ENCODE measurements around the gene MASP2. TPM values are rescaled to one million over a fixed set of nuclear protein-coding genes. Genes with fewer than 3 reads are reported as not detected.

The MASP2 gene
- total and polyA plus RNA-seq, 10 of the 15 experiments (the other 5 are each of a cell fraction or from before 2014, with no cell fraction given): 0.04 to 0.21 (median 0.06) TPM; not detected in 7

DNA sequence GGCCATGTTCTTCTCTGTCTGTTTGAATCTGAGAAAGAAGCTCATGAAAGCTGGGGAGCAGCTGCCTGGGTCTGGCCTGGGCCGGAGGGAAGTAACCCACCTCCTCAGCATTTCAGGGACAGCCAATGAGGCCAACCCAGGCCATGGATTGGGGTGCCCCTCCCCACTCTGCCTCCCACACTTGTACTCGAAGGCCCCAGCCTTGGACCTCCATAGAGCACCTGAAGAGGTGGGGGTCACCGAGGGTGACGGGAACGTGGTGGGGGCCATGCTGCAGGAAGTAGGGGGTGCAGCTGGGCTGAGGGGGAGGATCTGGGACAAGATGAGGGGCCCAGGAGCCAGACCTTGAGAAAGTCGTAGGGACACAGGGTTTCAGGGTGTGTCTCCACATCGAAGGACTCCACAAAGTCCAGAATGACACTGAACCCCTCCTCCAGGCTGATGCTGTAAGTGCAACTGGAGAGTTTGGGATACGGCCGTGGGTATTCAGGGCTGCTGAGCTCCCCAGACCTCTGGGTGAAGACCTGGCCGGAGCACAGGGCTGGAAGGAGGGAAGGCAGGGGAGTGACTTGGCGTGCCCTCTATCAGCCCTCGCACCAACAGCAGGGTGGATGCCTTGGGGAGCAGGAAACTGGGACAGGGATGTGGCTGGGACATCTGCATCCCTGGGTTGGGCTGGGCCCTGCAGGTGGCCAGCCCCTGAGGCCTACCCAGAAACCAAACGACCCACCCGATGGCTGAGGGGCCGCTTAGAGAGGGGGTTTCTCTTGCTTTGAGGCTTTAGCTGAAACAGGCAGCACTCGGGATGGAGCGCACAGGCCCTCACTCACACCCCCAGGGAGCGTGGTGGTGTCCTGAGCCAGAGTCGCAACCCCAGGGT, 3.8 kb downstream of the MASP2 start:
- no peaks in the 10 kb centered on the region for H3K79me2 ChIP-seq (ENCODE audit: control insufficient read depth, insufficient read depth, low read length)
- no peak overlapping the region for H2AFZ ChIP-seq (ENCODE audit: control insufficient read depth, low read depth, low read length)
- H3K36me3 ChIP-seq (ENCODE audit: control insufficient read depth in 2 of 2, insufficient read depth in 2 of 2, low read length in 1 of 2): no peaks in the 10 kb centered on the region
- BruUV-seq (replicated peaks): no TSS peak
- H3K4me3 ChIP-seq: no peak overlapping the region
- ChIA-PET POLR2A (no interaction called here), RAD21 (ENCODE audit: unreplicated experiment) (no interaction called here), CTCF (interaction anchor here (1.2 kb wide), 1 partner anchor 600 kb away, joined by 3 read pairs; no protein-coding TSS in a partner anchor), SMC1A (ENCODE audit: uncharacterized antibody, unreplicated experiment) (no interaction called here)
- H3K4me1 ChIP-seq (ENCODE audit: control insufficient read depth, insufficient read depth, low read length): no peaks in the 10 kb centered on the region
- no peak overlapping the region for H3K9ac ChIP-seq (ENCODE audit: control insufficient read depth, insufficient read depth, low read length)
- DNase-seq (ENCODE audit: low read depth, low spot score): no peak
- 43% methylated on average over 18 of the region's 19 CpGs for WGBS (ENCODE audit: insufficient coverage, insufficient replicate concordance, low lambda C conversion rate, missing lambda C conversion rate)
- TF ChIP-seq NR2C1 (IDR thresholded peaks at IDR 0.05) (no peak), RAD21 (IDR thresholded peaks at IDR 0.05; ENCODE audit: insufficient read depth, low read depth, low read length) (no peak), RB1 (IDR thresholded peaks at IDR 0.05; ENCODE audit: borderline replicate concordance) (no peak), MTA3 (IDR thresholded peaks at IDR 0.05; ENCODE audit: borderline replicate concordance, low read length) (no peak), NFYB (IDR thresholded peaks at IDR 0.05; ENCODE audit: insufficient read depth, low read depth, low read length) (no peak), EED (IDR thresholded peaks at IDR 0.05; ENCODE audit: low read depth) (no peak), MYB (IDR thresholded peaks at IDR 0.05; ENCODE audit: borderline replicate concordance, low read depth, low read length) (no peak), ESRRA (IDR thresholded peaks at IDR 0.05; ENCODE audit: low read length) (no peak)
- TF ChIP-seq, protein P1, sequence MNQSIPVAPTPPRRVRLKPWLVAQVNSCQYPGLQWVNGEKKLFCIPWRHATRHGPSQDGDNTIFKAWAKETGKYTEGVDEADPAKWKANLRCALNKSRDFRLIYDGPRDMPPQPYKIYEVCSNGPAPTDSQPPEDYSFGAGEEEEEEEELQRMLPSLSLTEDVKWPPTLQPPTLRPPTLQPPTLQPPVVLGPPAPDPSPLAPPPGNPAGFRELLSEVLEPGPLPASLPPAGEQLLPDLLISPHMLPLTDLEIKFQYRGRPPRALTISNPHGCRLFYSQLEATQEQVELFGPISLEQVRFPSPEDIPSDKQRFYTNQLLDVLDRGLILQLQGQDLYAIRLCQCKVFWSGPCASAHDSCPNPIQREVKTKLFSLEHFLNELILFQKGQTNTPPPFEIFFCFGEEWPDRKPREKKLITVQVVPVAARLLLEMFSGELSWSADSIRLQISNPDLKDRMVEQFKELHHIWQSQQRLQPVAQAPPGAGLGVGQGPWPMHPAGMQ (IDR thresholded peaks at IDR 0.05; ENCODE audit: borderline replicate concordance): no peak
- no peaks in the 10 kb centered on the region for H3K27me3 ChIP-seq (replicated peaks in 1 of 2; ENCODE audit: control insufficient read depth in 2 of 2, insufficient read depth in 2 of 2, low read length in 1 of 2)
- no peak; the same call in 2 of the 3 replicates for ATAC-seq
- H4K20me1 ChIP-seq (ENCODE audit: control insufficient read depth, insufficient read depth): no peaks in the 10 kb centered on the region
- intact Hi-C loops (cut with micrococcal nuclease; ENCODE audit: unreplicated experiment): no loop called here
- no peak overlapping the region for H3K4me2 ChIP-seq (ENCODE audit: control insufficient read depth, insufficient read depth)
- no peaks in the 10 kb centered on the region for H3K9me3 ChIP-seq (replicated peaks; ENCODE audit: control insufficient read depth, insufficient read depth, low read length)
- in situ Hi-C loops (cut with MboI): no loop called here
- FAIRE-seq: no peak
- H3K27ac ChIP-seq (ENCODE audit: control insufficient read depth, insufficient read depth): no peak overlapping the region

All from GM12878 (cell line).